ENCODE results near the gene SPRY4. TPM values are rescaled to one million over a fixed set of nuclear protein-coding genes. Genes with fewer than 3 reads are reported as not detected.
"Not testable (repeated sequence)": the region's sequence is repeated elsewhere in the genome, so short reads cannot be mapped to it uniquely, and the experiment has no call there.

Gene SPRY4
- total RNA-seq, 1 experiment from 2014 or later: 140 TPM

GRCh38 chr5:142275496-142275895 lies 49.3 kb downstream of the SPRY4 start:
- H3K27me3 Mint-ChIP-seq (ENCODE audit: low read depth): no peaks in the 10 kb centered on the region
- ChIA-PET CTCF (no interaction called here), POLR2A (no interaction called here)
- DNase-seq (ENCODE audit: low spot score) (no peak), ATAC-seq (no peak)
- H3K27ac Mint-ChIP-seq: no peak overlapping the region
- peaks cover 4% of the 10 kb centered on the region; the same call in 1 of the 2 replicates for H3K9me3 Mint-ChIP-seq
- TF ChIP-seq ERG (CRISPR knock-in tag; IDR thresholded peaks at IDR 0.05) (no peak), ZNF512 (CRISPR knock-in tag; IDR thresholded peaks at IDR 0.05; ENCODE audit: borderline replicate concordance) (no peak), FOXP1 (CRISPR knock-in tag; IDR thresholded peaks at IDR 0.05; ENCODE audit: borderline replicate concordance) (no peak), ZNF281 (CRISPR knock-in tag; IDR thresholded peaks at IDR 0.05) (no peak), TP53 (CRISPR knock-in tag; IDR thresholded peaks at IDR 0.05) (no peak), NR2C2 (CRISPR knock-in tag; IDR thresholded peaks at IDR 0.05) (no peak), ZNF219 (CRISPR knock-in tag; IDR thresholded peaks at IDR 0.05; ENCODE audit: borderline replicate concordance) (no peak)
- no peaks in the 10 kb centered on the region for H3K36me3 Mint-ChIP-seq
- H3K4me3 Mint-ChIP-seq: no peak overlapping the region
- peaks cover 32% of the 10 kb centered on the region for H3K4me1 Mint-ChIP-seq

- CTCF ChIA-PET; ATAC-seq; POLR2A ChIA-PET; H3K36me3 Mint-ChIP-seq; H3K4me3 Mint-ChIP-seq; H3K9me3 Mint-ChIP-seq; H3K27ac Mint-ChIP-seq; H3K27me3 Mint-ChIP-seq (ENCODE audit: low read depth); DNase-seq (ENCODE audit: low spot score): not testable (repeated sequence)
- peaks cover 21% of the 10 kb centered on the region for H3K4me1 Mint-ChIP-seq
These were observed 52.2 kb downstream of the SPRY4 start for GRCh38 chr5:142272596-142272995.

GRCh38 chr5:142264084-142264483 lies 60.7 kb downstream of the SPRY4 start:
- H3K4me3 Mint-ChIP-seq; H3K27me3 Mint-ChIP-seq (ENCODE audit: low read depth); H3K27ac Mint-ChIP-seq; ATAC-seq; CTCF ChIA-PET; H3K36me3 Mint-ChIP-seq; DNase-seq (ENCODE audit: low spot score); H3K9me3 Mint-ChIP-seq: not testable (repeated sequence)
- peaks cover 43% of the 10 kb centered on the region for H3K4me1 Mint-ChIP-seq
- POLR2A ChIA-PET: interaction anchor here (0.6 kb wide), 1 partner anchor 19 kb away, joined by 4 read pairs; no protein-coding TSS in a partner anchor

- Mint-ChIP-seq H3K27ac (peak overlapping the region; percentile 67), H3K9me3 (peaks cover 10% of the 10 kb centered on the region), H3K27me3 (ENCODE audit: low read depth) (no peaks in the 10 kb centered on the region), H3K4me1 (peaks cover 37% of the 10 kb centered on the region), H3K36me3 (peaks cover 4% of the 10 kb centered on the region), H3K4me3 (no peak overlapping the region)
- CTCF ChIA-PET: interaction anchor here (0.8 to 0.9 kb wide), 2 partner anchors 285 to 450 kb away, joined by 3 to 4 read pairs; no protein-coding TSS in a partner anchor
- ATAC-seq: peak; percentile 24
- POLR2A ChIA-PET: no interaction called here
- no peak for DNase-seq (ENCODE audit: low spot score)
- TF ChIP-seq JUN (CRISPR knock-in tag; IDR thresholded peaks at IDR 0.05) (no peak), NFE2L1 (CRISPR knock-in tag; IDR thresholded peaks at IDR 0.05) (no peak), ATF2 (CRISPR knock-in tag; IDR thresholded peaks at IDR 0.05; ENCODE audit: borderline replicate concordance, low read depth) (no peak), CREM (CRISPR knock-in tag; IDR thresholded peaks at IDR 0.05) (no peak), ESRRA (CRISPR knock-in tag; IDR thresholded peaks at IDR 0.05; ENCODE audit: borderline replicate concordance) (no peak), EMX1 (CRISPR knock-in tag; IDR thresholded peaks at IDR 0.05) (no peak), CBFB (CRISPR knock-in tag; IDR thresholded peaks at IDR 0.05; ENCODE audit: low read depth) (no peak), PREB (CRISPR knock-in tag; IDR thresholded peaks at IDR 0.05; ENCODE audit: borderline replicate concordance) (no peak), KAT7 (CRISPR knock-in tag; IDR thresholded peaks at IDR 0.05; ENCODE audit: borderline replicate concordance) (no peak), ZNF671 (CRISPR knock-in tag; IDR thresholded peaks at IDR 0.05) (no peak), ZSCAN18 (CRISPR knock-in tag; IDR thresholded peaks at IDR 0.05) (no peak), NR1H2 (CRISPR knock-in tag; IDR thresholded peaks at IDR 0.05) (no peak), ZNF317 (CRISPR knock-in tag; IDR thresholded peaks at IDR 0.05; ENCODE audit: borderline replicate concordance, low read depth) (no peak)
These were observed 61.5 kb downstream of the SPRY4 start for GRCh38 chr5:142263346-142263745.

All from WTC11 (cell line).